Fibroblast of the aortic adventitia (primary cell): ENCODE data around the gene DCST1. TPM values are rescaled to one million over a fixed set of nuclear protein-coding genes. Genes with fewer than 3 reads are reported as not detected.
A peak's percentile ranks its signal among the peaks of the same experiment; 100 is the strongest.

Experiments used
- DNase-seq: peaks from one replicate; pipeline ENCODE4 v3.0.0-alpha.2; 2010; ENCODE audit warnings: low read depth
- H3K4me3 ChIP-seq: 2 replicates; pipeline ENCODE4 v1.5.1; 2011; ENCODE audit warnings: low read depth, mild to moderate bottlenecking, control low read depth, low read length, moderate library complexity
- total RNA-seq: library from RNA; depleted of rRNA; stranded (reverse); fragments of >200 nt; gene quantifications from 2 replicates; pipeline ENCODE4 v1.2.3, GENCODE V29; 2012; ENCODE audit warnings: low replicate concordance
- TF ChIP-seq, protein P1 (sequence below): IDR thresholded peaks from 2 replicates; pipeline ENCODE4 v1.5.1; 2011; ENCODE audit warnings: mild to moderate bottlenecking, low read length, control low read depth, inconsistent platforms; ENCODE audit not compliant: insufficient read depth

Gene DCST1
- total RNA-seq, 1 donor: not detected

DNA sequence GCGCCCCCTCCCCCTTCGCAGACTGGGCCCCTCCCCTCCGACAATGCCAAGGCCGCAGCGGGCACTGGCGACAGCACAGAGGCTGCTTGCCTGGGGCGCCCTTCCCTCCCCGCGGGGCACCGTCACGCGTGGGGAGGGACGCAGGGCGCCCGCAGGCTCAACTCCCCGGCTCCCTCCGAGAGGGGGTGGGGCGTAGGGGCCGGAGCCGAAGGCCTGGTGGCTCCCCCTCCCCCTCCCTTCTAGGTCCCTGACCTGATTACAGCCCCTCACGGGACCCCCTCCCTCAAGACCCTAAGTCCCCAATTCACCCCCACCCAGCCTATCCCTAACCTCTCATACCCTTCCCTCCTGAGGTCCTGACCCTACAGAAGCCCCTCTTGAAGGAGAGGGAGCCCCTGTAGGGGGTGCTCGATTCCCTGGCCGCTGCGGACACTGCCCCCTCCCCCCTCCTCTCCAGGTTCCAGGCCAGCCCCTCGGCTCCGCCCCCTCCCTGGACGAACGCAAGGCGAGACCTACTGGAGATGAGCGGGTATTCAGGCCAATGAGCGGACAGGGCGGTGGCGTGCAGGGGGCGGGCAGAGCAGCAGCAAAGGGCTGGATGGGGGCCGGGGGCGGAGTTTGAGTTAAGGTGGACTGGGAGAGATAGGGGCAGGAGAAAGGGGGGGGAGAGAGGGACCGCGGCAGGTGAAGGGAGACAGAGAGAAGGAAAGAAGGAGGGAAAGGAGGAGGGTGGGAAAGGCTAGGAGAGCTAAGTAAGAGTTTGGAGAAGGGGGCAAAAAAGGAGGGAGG is 31.8 kb upstream of the DCST1 start:
- DNase-seq: peak; percentile 98
- H3K4me3 ChIP-seq: peak overlapping the region; percentile 91
- TF ChIP-seq, protein P1, sequence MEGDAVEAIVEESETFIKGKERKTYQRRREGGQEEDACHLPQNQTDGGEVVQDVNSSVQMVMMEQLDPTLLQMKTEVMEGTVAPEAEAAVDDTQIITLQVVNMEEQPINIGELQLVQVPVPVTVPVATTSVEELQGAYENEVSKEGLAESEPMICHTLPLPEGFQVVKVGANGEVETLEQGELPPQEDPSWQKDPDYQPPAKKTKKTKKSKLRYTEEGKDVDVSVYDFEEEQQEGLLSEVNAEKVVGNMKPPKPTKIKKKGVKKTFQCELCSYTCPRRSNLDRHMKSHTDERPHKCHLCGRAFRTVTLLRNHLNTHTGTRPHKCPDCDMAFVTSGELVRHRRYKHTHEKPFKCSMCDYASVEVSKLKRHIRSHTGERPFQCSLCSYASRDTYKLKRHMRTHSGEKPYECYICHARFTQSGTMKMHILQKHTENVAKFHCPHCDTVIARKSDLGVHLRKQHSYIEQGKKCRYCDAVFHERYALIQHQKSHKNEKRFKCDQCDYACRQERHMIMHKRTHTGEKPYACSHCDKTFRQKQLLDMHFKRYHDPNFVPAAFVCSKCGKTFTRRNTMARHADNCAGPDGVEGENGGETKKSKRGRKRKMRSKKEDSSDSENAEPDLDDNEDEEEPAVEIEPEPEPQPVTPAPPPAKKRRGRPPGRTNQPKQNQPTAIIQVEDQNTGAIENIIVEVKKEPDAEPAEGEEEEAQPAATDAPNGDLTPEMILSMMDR: peak; percentile 61

GRCh38 chr1:155002464-155003226 is 31.0 kb upstream of the DCST1 start, which contains the start of gene ZBTB7B:
TSS of gene ZBTB7B (plus strand) at chr1:155002802. CDS start at chr1:155014661, 11,859 bp downstream.
- no peak for DNase-seq
- TF ChIP-seq, protein P1: peak; percentile 14

DNA sequence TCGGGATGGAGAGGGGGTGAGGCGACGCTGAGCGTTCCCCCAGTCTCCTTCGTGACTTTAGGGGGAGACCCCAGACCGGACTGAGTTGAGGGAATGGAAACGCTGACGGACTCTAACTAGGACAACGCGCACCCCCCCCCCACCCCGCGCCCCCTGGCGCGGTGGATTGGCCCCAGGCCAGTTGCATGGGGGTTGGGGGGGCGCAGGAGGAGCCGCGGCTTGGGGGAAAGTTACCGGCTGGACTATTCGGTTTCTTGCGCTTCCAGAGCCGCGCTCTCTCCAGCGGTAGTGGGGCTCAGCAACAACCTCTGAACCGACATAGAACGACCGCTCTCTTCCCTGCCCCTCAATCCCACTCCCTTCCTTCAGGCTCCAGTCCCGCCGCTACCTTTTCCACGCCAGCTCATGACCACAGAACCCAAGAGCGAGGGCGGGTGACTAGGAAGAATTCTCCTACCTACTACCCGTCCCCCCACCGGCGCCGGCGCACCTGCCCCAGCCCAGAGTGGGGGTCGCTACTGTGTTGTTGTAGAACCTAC is 30.3 kb upstream of the DCST1 start:
- peak overlapping the region; percentile 91 for H3K4me3 ChIP-seq
- no peak for DNase-seq
- TF ChIP-seq, protein P1: no peak

More at GRCh38 chr1:155002464-155003226, 31.0 kb upstream of the DCST1 start, which contains the start of gene ZBTB7B:
- H3K4me3 ChIP-seq: peak within 1 kb of the TSS; percentile 91

DNA sequence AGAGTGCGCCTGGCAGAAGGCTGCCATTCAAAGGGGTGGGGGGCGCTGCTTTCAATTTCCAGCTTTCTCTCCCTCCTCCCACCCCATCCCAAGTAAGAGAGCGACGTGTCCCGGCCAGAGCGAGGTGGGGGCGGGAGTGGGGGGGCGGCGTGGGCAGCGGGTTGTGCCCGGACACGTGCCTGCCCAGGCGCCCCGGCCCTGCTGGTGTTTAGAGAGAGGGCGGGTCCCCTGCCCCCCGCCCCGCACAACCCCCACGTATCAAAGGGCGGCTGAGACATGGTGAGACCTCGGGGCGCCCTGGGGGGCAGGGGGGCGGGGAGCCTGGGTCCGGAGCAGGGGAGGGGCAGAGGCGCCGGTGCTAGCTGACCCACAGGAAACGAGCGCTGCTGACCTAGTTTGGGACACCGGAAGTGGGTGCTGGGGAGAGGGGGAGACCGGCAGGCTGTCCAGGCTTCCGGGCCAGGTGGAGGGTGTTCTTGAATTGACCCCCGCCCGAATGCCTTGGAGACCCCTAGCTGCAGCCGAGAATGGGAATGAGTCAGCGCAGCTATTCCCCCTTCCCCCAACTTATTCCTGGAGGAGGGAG is 29.8 kb upstream of the DCST1 start:
- TF ChIP-seq, protein P1: no peak
- peak overlapping the region; percentile 91 for H3K4me3 ChIP-seq
- DNase-seq: no peak

DNA sequence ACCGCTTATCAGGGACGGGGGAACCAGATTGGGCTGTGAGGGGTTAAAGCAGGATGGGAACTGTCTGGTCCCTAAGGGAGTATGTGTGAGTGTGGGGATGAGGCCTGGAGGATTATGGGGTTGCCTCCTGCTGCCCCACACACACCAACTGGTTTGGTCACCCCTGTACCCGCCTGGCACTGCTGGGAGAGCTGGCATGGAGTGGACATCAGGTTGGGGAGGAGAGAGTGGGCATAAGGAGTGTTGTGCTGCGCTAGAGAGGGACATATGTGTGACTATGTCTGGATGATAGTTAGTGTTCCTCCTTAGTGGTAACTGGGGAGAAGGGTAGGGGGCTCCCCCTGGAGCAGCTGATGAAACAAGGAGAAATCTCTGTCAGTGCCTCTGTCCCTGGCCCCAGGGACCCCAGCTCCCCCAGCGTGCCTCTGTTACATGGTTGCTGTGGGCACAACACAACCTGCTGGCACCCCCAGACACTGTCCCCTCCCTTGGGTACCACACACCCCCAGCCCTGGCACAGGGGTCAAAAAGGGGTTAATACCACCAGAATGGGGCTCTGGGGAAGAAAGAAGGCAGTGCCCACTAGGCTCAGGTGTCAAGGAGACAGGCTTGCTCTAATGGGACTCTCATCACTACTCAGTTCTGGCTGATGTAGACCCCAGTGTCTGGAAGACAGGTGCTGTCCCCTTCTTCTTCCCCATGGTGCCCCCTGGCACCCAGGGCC is 29.1 kb upstream of the DCST1 start:
- peak overlapping the region; percentile 91 for H3K4me3 ChIP-seq
- TF ChIP-seq, protein P1: no peak
- no peak for DNase-seq
